ENCODE results near the gene PGAP1.

The PGAP1 gene

DNA sequence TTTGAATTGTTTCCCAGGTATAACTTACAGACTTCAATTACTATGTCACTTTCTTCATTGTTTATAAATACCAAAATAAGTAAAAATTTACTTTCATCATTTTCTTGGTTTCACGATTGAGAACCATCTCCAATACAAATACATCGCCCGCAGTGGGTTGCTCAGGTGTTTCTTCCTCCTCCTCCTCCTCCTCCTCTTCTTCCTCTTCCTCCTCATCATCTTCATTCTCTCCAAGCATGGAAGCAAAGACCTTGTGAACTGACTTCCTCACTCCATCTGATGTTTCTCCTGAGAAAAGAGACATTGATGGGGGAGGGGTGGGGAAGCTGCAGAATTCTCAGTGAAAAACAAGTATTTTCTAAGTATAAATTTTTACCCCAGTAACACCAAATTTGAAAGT, 133.6 kb downstream of the PGAP1 start:
- no peak for DNase-seq (ENCODE audit: low read depth)

DNA sequence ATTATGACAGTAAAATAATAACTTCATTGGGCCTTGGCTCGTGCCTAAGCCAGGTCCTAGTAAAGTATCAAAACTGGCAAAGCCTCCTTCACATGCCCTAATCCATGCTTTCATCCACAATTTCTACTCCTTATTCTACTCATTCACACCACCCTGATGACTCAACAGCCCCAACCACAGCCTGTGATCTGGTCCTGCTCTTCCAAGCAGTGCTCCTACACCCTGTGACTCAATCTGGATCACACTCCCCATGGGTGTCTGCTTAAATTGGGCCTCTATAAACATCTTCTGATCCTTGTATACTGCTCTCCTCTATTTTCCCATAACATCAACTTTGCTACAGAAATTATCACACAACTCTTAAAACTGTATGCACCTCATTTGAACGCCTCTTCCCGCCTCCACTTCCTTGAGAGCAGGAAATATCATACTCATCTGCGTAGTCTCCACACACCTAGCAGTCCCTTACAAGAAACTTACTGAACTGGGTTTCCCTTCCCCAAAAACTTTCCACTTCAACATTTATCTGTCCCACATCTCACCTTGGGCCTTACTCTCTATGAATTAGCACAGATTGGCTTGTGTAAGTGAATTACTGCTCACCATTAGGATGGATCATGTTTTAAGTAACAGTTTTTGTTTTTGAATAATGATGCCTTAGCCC, 142.9 kb downstream of the PGAP1 start:
- DNase-seq (ENCODE audit: low read depth), result no peak

All from GM04504 (cell line).